ENCODE measurements around the gene G6PC3.
A peak's percentile ranks its signal among the peaks of the same experiment; 100 is the strongest.
"Not testable (repeated sequence)": the region's sequence is repeated elsewhere in the genome, so short reads cannot be mapped to it uniquely, and the experiment has no call there.

The G6PC3 gene

GRCh38 chr17:44097110-44097958 is 26.8 kb downstream of the G6PC3 start:
- intact Hi-C loops (cut with DNase I), result no loop called here

GRCh38 chr17:44101858-44102257 is 31.3 kb downstream of the G6PC3 start:
- DNase-seq; intact Hi-C loops (cut with DNase I): not testable (repeated sequence)

More at GRCh38 chr17:44097110-44097958, 26.8 kb downstream of the G6PC3 start:
- DNase-seq, result peak in 1 of 10 donors; percentile 34

- intact Hi-C loops (cut with DNase I), result no loop called here
- peak in 1 of 10 donors; percentile 31 for DNase-seq
Observed at GRCh38 chr17:44102849-44103622, 32.5 kb downstream of the G6PC3 start.

- intact Hi-C loops (cut with DNase I), result no loop called here
- peak in 1 of 10 donors; percentile 65 for DNase-seq
Observed at GRCh38 chr17:44105483-44105882, 34.9 kb downstream of the G6PC3 start.

GRCh38 chr17:44105941-44106340 is 35.4 kb downstream of the G6PC3 start:
- intact Hi-C loops (cut with DNase I), result no loop called here
- DNase-seq, result no peak

GRCh38 chr17:44106801-44107200 is 36.3 kb downstream of the G6PC3 start:
- intact Hi-C loops (cut with DNase I), result no loop called here
- no peak for DNase-seq

GRCh38 chr17:44108440-44109311 is 38.1 kb downstream of the G6PC3 start:
- peak in 7 of 10 donors; percentile 39 to 95 (median 82) for DNase-seq
- intact Hi-C loops (cut with DNase I), result no loop called here

GRCh38 chr17:44109312-44109630 is 38.7 kb downstream of the G6PC3 start:
- intact Hi-C loops (cut with DNase I), result no loop called here
- no peak for DNase-seq

- peak in 1 of 10 donors; percentile 63 for DNase-seq
Observed at GRCh38 chr17:44110011-44110686, 39.6 kb downstream of the G6PC3 start.

GRCh38 chr17:44110823-44111633 is 40.5 kb downstream of the G6PC3 start:
- peak; percentile 94 to 99 (median 98) for DNase-seq
- intact Hi-C loops (cut with DNase I), result loop anchor here (1.0 to 2.0 kb wide), 2 partner anchors 12 to 40 kb away; partner anchors contain the start of genes G6PC3 and HDAC5

More at GRCh38 chr17:44110011-44110686, 39.6 kb downstream of the G6PC3 start:
- intact Hi-C loops (cut with DNase I), result loop anchor here (2.0 kb wide), 1 partner anchor 39 kb away; the partner anchor contains the start of gene G6PC3

GRCh38 chr17:44111777-44112176 is 41.2 kb downstream of the G6PC3 start:
- intact Hi-C loops (cut with DNase I), result loop anchor here (1.0 to 2.0 kb wide), 2 partner anchors 12 to 41 kb away; partner anchors contain the start of genes G6PC3 and HDAC5
- DNase-seq, result no peak

GRCh38 chr17:44112284-44113280 is 42.0 kb downstream of the G6PC3 start:
- intact Hi-C loops (cut with DNase I), result no loop called here
- no peak for DNase-seq

- no peak for DNase-seq
- intact Hi-C loops (cut with DNase I), result no loop called here
Observed at GRCh38 chr17:44113382-44113781, 42.8 kb downstream of the G6PC3 start.

GRCh38 chr17:44113868-44114840 is 43.6 kb downstream of the G6PC3 start:
- intact Hi-C loops (cut with DNase I), result no loop called here
- DNase-seq, result peak in 1 of 10 donors; percentile 86

- intact Hi-C loops (cut with DNase I), result no loop called here
- DNase-seq, result peak in 5 of 10 donors; percentile 39 to 91 (median 83)
Observed at GRCh38 chr17:44115585-44116415, 45.3 kb downstream of the G6PC3 start.
